A549 treated with CORT108297 at 1 μM for 4 hours (cell line): ENCODE measurements around the gene SNAPC2. TPM values are rescaled to one million over a fixed set of nuclear protein-coding genes. Genes with fewer than 3 reads are reported as not detected.

Source experiments
- total RNA-seq: library from RNA; stranded (reverse); fragments of 200-300 nt; extraction: Qiagen RNA extraction; gene quantifications from 5 replicates; pipeline ENCODE4 v1.2.3, GENCODE V29; 2022

The SNAPC2 gene, protein sequence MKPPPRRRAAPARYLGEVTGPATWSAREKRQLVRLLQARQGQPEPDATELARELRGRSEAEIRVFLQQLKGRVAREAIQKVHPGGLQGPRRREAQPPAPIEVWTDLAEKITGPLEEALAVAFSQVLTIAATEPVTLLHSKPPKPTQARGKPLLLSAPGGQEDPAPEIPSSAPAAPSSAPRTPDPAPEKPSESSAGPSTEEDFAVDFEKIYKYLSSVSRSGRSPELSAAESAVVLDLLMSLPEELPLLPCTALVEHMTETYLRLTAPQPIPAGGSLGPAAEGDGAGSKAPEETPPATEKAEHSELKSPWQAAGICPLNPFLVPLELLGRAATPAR
- 20.5 to 32.0 TPM (median 30.8 TPM) in 5 replicates for total RNA-seq

DNA sequence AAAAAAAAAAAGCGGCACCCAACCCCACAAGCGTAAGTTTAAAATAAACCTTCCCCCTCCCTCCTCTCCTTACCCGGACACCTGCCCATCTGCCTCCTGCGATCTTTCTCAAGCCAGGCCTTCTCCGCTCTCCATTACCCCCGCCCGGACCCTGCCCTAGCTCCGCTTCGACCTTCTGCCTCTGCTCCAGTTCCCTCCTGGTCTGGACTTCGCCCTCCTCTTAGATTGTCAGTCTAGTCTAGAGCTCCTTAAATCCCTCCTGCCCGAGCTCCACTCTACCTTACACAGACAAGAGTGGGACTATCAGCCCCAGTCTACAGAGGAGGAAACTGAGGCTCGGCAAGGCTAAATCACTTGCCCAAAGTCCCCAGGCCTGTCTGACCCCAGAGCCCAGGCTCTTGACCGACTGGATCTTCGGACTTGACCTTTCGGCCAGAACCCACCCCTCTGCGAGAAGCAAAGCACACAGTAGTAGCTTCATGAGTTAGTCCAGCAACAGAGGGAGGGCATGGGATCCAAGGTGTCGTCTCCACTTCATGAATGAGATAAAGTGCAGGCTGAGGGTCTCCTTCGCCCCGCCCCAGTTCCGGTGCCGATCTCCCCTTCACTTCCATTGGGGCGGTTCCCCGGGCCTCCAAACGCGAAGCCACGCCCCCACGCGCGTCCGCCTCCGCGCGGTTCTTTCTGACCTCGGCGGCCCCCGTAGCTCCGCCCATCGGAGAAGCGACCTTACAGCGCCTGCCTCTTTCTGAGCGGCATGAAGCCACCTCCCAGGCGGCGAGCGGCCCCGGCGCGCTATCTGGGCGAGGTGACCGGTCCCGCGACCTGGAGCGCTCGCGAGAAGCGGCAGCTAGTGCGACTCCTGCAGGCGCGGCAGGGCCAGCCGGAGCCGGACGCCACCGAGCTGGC, at the start of gene SNAPC2:
Gene SNAPC2, plus strand, starts transcription at position 729 of the 909 bp plus-strand sequence. Its CDS starts 29 bp downstream, at position 758.

GRCh38 chr19:7874076-7874896, 45.9 kb upstream of the SNAPC2 start, which contains the start of gene PRR36:
TSS of gene PRR36 (minus strand) at chr19:7874390. CDS start at chr19:7873689, 701 bp downstream.

DNA sequence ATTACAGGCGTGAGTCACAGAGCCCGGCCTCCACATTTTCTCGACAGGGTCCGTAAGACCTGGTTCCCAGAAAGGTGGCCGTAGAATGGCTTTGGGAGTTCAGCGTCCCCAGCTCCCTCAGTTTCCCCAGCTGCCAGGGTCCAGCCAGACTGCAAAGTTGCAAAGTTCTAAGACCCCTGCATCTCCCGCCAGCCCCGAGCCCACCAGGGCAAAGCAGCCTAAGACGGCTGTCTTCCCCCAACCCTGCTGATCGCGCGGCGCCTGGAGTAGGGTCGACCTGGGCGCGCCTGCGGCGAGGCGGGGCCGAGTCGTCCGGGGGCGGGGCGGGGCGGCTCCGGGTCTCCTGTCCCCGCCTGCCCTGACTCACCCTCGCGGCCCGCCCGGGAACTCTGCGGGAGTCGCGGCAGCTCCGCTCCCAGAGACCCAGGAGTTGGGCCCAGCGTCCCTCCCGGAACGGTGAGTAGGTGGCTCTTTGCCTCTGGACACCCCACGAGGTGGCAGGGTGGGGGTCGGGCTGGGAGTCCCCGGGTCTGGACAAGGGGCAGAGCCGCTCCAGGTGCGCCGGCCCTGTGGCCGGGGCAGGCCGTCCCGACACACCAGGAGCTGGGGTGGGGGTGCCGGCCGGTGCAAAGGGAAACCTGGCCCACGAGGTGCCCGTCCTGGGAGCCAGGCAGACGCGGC, 31.9 kb upstream of the SNAPC2 start, which contains the start of gene LRRC8E:
Gene LRRC8E, plus strand, starts transcription at position 366 of the 681 bp plus-strand sequence. CDS start 7,094 bp downstream, outside the sequence.

DNA sequence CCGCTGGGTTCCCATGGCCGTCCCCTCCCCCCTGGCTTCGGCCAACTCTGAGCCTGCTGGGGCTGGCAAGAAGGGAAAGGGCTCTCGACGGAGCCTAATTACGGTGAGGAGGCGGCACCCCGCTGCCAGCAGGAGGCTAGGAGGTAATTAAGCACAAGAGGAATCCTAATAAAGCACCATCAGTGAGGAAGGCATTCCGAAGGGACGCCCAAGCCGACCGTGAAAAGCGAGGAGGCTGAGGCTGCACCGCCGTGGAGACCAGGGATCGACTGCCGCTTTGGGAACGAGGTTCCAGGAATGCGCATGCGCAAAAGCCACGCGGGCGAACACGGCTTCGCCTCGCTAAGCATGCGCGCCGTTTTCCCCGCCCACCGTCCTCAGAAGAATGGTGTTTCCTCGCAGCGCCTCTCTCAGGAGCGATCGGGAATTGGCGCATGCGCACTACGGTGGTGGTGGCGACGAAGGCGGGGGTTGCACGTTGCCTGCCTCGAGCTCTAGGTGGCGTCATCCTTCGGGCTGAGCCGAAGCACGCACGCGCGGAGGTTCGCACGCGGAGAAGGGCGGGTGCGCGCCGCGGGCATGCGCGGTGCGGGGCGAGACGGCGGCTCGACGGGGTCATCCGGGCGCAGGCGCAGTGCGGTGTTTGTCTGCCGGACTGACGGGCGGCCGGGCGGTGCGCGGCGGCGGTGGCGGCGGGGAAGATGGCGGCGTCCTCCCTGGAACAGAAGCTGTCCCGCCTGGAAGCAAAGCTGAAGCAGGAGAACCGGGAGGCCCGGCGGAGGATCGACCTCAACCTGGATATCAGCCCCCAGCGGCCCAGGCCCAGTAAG, 16.7 kb upstream of the SNAPC2 start, which contains the start of gene MAP2K7:
Gene MAP2K7, plus strand, starts transcription at position 634 of the 830 bp plus-strand sequence. Its CDS starts 68 bp downstream, at position 702.

DNA sequence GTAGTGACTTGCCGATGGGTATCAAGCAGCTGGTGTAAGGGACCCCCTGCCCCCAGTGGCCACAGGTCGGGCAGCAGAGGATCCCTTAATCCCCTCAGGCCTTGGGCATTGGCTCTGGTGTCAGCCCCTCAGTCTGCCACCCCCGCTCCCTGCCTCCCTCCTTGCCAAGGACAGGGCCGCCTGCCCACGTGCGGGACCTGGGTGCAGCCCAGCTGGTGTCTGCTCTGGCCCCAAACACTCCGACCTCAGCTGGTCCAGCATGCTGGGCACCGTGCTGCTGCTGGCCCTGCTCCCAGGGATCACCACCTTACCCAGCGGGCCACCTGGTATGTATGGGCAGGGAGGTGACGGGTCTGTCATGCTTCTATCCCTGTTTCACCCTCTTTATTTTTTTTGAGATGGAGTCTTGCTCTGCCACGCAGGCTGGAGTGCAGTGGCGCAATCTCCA, 5.5 kb upstream of the SNAPC2 start, which contains the start of gene TGFBR3L:
Gene TGFBR3L, plus strand, starts transcription at position 233 of the 448 bp plus-strand sequence.

DNA sequence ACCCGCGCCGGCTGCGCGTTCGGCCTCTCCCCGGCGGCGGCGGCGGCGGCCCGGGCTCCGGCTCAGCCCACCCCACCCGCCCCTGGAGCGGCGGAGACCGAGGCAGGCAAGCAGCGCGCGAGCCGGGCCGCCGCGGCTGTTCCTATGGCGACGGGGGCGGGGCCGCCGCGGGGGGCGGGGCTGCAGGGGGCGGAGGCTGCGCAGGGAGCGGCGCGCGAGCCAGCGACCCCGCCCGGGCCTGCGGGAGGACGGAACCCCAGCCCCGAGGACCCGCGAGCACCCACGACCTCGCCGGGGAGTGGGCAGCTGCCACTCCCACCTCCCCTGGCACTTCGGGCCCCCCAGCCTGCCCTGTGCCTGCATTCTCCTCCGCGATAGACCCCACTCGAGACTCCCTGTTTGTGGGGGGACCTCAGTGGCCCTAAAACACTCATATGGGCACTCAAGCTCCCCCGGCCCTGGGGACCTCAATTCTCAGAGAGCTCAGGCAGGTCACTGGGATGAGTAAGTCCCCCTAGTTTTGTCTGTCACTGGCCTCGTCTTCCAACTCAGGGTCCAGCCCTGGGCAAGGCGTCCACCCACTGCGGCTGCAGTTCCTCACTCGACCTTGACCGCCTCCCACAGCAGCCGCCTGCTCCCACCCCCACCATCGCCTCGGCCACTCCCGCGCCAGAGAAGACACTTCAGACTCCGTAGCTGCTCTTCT, 6.0 kb downstream of the SNAPC2 start, which contains the start of gene CTXN1:
Gene CTXN1, minus strand, starts transcription at position 115 of the 706 bp plus-strand sequence. CDS start 597 bp downstream, outside the sequence.

DNA sequence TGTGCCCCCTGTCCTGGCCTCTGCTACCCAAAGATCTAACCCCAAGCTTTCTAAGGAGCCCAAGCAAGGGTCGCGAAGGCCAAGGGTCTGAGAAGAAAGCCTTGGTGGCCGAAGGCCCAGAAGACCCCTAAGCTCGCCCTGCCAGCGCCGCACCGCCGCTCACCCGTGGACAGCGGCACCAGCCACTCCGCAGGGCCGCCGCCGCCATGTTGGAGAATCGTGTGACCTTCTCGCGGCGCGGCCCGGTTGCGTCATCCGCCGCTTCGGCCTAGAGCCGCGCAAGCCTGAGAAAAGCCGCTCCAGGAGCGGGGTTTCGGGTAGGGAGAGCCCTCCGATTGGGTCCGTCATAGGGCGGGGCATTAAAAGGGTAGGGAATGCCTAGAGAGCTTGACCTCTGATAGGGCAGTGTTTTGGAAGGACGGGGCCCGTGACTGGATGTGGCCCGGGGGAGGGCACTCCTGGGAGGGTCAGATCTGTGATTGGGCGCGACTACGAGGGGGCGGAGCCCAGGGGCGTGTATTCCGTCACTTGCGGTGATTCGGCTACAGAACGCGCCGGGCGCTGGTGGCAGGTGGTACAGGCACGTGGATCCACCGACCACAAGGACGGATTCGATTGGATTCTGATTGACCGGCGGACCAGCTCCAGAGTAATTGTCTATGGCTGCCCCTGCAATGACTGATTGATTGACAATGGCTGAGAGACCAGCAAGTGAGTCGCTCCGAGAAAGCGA, 23.5 kb downstream of the SNAPC2 start, which contains the start of gene TIMM44:
Gene TIMM44, minus strand, starts transcription at position 223 of the 733 bp plus-strand sequence. Its CDS starts 15 bp downstream, at position 208.

Other genes starting within 250 kb of the SNAPC2 start
- not detected in 5 replicates for gene MCEMP1, start 243.2 kb upstream of the SNAPC2 start, total RNA-seq
- 43.7 to 109 TPM (median 104 TPM) in 5 replicates for gene TRAPPC5, start 239.5 kb upstream of the SNAPC2 start, total RNA-seq
- not detected in 5 replicates for gene FCER2, start 218.2 kb upstream of the SNAPC2 start, total RNA-seq
- gene CLEC4G, start 188.2 kb upstream of the SNAPC2 start, total RNA-seq = not detected in 5 replicates
- gene CD209, start 172.8 kb upstream of the SNAPC2 start, total RNA-seq = not detected in 5 replicates
- not detected in 5 replicates for gene CLEC4M, start 157.1 kb upstream of the SNAPC2 start, total RNA-seq
- 1.2 to 2.1 TPM (median 1.6 TPM) in 5 replicates for gene EVI5L, start 90.1 kb upstream of the SNAPC2 start, total RNA-seq
- 0.22 to 0.48 TPM (median 0.37 TPM) in 5 replicates for gene PRR36, start 45.9 kb upstream of the SNAPC2 start, total RNA-seq
- 4.9 to 7.9 TPM (median 6.4 TPM) in 5 replicates for gene LRRC8E, start 31.8 kb upstream of the SNAPC2 start, total RNA-seq
- 12.3 to 18.3 TPM (median 17.0 TPM) in 5 replicates for gene MAP2K7, start 16.5 kb upstream of the SNAPC2 start, total RNA-seq
- 0.73 to 2.3 TPM (median 2.1 TPM) in 5 replicates for gene TGFBR3L, start 5.5 kb upstream of the SNAPC2 start, total RNA-seq
- gene CTXN1, start 5.8 kb downstream of the SNAPC2 start, total RNA-seq = 8.5 to 24.3 TPM (median 22.2 TPM) in 5 replicates
- 26.8 to 32.5 TPM (median 29.3 TPM) in 5 replicates for gene TIMM44, start 23.3 kb downstream of the SNAPC2 start, total RNA-seq
- gene ELAVL1, start 85.3 kb downstream of the SNAPC2 start, total RNA-seq = 61.7 to 69.8 TPM (median 66.7 TPM) in 5 replicates
- gene CCL25, start 132.4 kb downstream of the SNAPC2 start, total RNA-seq = not detected in 5 replicates
- 0.01 TPM in 3 of 5 replicates, not detected in the others for gene FBN3, start 229.3 kb downstream of the SNAPC2 start, total RNA-seq